ENCODE measurements around the gene WDR46. TPM values are rescaled to one million over a fixed set of nuclear protein-coding genes. Genes with fewer than 3 reads are reported as not detected.

Gene WDR46
- total RNA-seq, 6 experiments from 2014 or later: 71.0 to 89.9 (median 74.6) TPM

DNA sequence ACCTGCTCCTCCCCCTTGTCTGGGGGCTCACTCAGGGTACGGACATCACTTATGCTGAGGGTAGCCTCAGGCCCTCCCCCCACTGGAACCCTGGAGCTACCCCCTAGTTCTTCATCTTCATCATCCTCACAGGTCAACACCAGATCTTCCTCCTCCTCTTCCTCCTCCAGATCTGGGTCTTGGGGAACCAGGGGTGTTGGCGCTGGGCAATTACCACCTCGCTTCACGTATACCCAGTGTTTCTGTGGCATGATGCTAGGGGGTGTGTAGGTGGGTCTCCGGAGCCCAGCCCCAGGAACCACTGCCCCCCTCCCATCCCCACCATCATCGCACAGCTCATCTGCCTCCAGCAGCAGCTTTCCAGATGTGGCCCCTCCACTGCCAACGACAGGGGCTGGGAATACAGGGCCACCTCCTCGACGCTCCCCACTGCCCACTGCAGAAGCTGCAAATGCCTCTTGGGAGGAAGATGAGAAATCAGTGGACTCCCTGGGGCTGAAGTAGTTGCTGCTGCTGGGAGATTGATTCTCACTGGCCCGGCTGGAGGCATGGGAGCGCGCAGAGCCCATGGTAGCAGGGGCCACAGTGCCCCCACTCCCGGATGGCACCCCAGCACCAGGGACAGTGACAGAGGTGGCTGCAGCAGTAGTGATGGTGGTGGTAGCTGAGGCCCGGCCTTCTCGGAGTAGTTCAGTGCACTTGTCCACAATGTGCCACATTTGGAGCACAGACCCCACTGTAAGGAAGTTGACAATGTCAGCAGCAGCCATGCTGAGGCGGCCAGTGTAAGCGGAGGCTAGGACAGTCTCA lies 27.0 kb upstream of the WDR46 start:
- Mint-ChIP-seq H3K4me1 (ENCODE audit: low read depth) (peaks cover 64% of the 10 kb centered on the region), H3K4me3 (peak overlapping the region; percentile 92), H3K27me3 (ENCODE audit: insufficient read depth) (peaks cover 6% of the 10 kb centered on the region), H3K9me3 (no peaks in the 10 kb centered on the region), H3K27ac (peak overlapping the region; percentile 98; the same call in 1 of the 2 replicates), H3K36me3 (ENCODE audit: low read depth) (peaks cover 42% of the 10 kb centered on the region)
- TF ChIP-seq, protein P1, sequence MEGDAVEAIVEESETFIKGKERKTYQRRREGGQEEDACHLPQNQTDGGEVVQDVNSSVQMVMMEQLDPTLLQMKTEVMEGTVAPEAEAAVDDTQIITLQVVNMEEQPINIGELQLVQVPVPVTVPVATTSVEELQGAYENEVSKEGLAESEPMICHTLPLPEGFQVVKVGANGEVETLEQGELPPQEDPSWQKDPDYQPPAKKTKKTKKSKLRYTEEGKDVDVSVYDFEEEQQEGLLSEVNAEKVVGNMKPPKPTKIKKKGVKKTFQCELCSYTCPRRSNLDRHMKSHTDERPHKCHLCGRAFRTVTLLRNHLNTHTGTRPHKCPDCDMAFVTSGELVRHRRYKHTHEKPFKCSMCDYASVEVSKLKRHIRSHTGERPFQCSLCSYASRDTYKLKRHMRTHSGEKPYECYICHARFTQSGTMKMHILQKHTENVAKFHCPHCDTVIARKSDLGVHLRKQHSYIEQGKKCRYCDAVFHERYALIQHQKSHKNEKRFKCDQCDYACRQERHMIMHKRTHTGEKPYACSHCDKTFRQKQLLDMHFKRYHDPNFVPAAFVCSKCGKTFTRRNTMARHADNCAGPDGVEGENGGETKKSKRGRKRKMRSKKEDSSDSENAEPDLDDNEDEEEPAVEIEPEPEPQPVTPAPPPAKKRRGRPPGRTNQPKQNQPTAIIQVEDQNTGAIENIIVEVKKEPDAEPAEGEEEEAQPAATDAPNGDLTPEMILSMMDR (IDR thresholded peaks at IDR 0.05): no peak
- no peak for DNase-seq

DNA sequence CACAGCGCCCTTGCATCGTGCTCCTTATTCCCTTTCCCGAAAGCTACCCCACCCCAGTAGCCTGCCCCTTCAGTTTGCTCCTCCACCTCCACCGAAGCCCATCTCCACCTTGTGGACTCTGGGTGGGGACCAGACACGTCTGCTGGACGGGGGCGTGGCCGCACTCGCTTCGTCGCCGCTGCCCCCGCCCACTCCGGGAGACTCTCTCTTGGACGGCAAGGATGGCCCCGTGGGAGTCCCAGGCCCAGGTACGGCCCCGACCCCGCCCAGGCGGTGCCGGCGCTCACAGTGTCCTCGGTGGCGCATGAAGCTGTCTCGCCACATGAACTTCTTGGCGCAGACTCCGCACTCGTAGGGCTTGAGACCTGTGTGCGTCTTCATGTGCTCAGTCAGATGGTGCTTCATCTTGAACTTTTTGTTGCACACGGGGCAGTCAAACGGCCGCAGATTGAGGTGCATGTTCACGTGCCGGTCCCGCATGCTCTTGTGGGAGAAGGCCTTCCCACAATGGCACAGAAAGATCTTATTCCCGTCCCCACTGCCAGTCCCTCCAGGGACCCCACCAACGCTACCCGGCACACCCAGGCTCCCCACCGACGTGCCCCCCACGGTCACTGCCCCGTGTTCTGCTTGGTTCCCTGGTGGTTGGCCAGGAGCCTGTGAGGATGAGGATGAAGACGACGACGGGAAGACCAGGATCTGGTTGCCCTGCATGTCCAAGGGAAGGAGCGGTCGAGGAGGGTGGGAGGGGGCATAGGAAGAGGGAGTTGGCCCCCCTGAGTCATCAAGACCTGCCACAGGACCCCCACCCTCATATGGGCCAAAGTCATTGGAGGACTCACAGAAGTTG lies 26.1 kb upstream of the WDR46 start:
- Mint-ChIP-seq H3K27ac (peak overlapping the region; percentile 98), H3K4me1 (ENCODE audit: low read depth) (peaks cover 56% of the 10 kb centered on the region), H3K27me3 (ENCODE audit: insufficient read depth) (peaks cover 6% of the 10 kb centered on the region), H3K4me3 (peak overlapping the region; percentile 98), H3K9me3 (no peaks in the 10 kb centered on the region), H3K36me3 (ENCODE audit: low read depth) (peaks cover 33% of the 10 kb centered on the region)
- TF ChIP-seq, protein P1 (IDR thresholded peaks at IDR 0.05): no peak
- no peak for DNase-seq

DNA sequence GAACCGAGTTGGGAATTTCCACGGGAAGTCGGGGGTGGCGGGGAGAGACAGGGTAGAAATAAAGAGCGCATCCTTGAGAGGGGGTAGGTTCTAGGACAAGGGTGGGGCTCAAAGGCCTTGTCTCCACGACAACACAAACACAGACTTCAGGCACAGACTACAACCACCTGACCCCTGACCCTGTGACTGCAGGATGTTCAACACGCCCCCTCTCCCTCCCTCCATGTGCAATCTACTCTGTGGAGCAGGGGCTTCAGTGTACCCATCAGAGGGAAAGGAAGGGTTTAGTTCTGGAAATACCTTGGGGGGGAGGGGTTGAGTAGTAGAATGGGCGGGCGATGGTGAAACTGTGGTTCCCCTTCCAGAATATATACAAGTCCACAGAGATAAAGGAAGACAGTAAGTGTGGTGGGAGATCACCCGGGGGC lies 25.5 kb upstream of the WDR46 start:
- peaks cover 27% of the 10 kb centered on the region for H3K36me3 Mint-ChIP-seq (ENCODE audit: low read depth)
- H3K4me1 Mint-ChIP-seq (ENCODE audit: low read depth): peaks cover 50% of the 10 kb centered on the region
- H3K27ac Mint-ChIP-seq: peak overlapping the region; percentile 98
- peaks cover 5% of the 10 kb centered on the region for H3K27me3 Mint-ChIP-seq (ENCODE audit: insufficient read depth)
- peak overlapping the region; percentile 98 for H3K4me3 Mint-ChIP-seq
- TF ChIP-seq, protein P1 (IDR thresholded peaks at IDR 0.05): no peak
- DNase-seq: peak; percentile 77
- no peaks in the 10 kb centered on the region for H3K9me3 Mint-ChIP-seq

DNA sequence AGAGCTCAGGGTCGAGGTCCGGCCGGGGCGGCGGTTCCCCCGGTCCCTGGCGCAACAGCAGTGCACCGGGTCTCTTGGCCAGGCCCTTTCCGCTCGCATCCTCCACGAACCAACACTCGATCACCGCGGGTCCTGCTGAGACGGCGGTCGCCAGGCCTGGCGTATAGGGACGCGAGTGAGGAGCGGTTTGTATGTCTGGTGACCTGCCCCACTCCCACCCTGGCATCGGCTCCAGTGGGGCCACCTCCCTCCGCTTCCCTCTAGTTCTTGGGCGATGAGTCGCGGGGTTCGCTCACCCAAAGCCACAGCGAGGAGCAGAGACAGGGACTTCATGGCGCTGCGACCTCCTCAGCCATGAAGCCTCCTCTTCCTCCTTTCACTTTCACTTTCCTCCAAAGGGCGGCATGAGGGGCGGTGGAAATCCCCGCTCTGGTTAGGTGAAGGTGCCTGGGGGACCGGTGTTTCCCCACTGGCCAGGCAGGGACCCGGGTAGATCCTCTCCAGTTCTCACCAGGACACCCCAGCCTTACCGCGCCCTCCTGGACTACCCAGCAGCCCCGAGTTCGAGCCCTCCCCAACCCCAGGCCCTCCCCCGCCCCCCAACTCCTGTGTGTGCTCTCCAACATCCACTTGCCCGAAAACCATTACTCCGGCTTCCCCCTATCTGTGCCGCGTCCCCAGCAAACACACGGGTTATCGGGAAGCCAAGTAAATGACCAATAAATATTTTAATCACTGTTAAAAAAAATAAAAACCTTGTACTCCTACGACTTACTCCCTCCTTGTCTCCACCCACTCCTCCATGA lies 24.9 kb upstream of the WDR46 start, which contains the start of gene TAPBP:
TSS of gene TAPBP (minus strand) at position 370 of the 806 bp plus-strand sequence. CDS start at position 333, 37 bp downstream.
- H3K9me3 Mint-ChIP-seq: no peaks in the 10 kb centered on the region
- peaks cover 21% of the 10 kb centered on the region for H3K36me3 Mint-ChIP-seq (ENCODE audit: low read depth)
- H3K27ac Mint-ChIP-seq: peak within 1 kb of the TSS; percentile 98
- H3K4me1 Mint-ChIP-seq (ENCODE audit: low read depth): peaks cover 43% of the 10 kb centered on the region
- TF ChIP-seq, protein P1 (IDR thresholded peaks at IDR 0.05): no peak
- peak within 1 kb of the TSS; percentile 98 for H3K4me3 Mint-ChIP-seq
- H3K27me3 Mint-ChIP-seq (ENCODE audit: insufficient read depth): peaks cover 5% of the 10 kb centered on the region
- peak; percentile 57 for DNase-seq

All from HFFc6 (cell line).